OCI-LY7 (cell line): Measurements from ENCODE around the gene CORO2A. TPM values are rescaled to one million over a fixed set of nuclear protein-coding genes. Genes with fewer than 3 reads are reported as not detected.

Experiments used
- BruUV-seq: library from RNA; stranded (reverse); fragments of 400-500 nt; replicated peaks from 2 replicates; lab custom pipeline; 2021; lab: Mats Ljungman, UMichigan
- CTCF ChIA-PET: fragments of 300-600 bp; sonication (Branson Sonifier 250); formaldehyde crosslinking; loops from one replicate; lab custom pipeline; 2022; ENCODE audit warnings: antibody characterized with exemption; ENCODE audit not compliant: unreplicated experiment; lab: Charles Lee
- POLR2A ChIA-PET: fragments of 300-600 bp; sonication (Branson Sonifier 250); formaldehyde crosslinking; loops from one replicate; lab custom pipeline; 2022; ENCODE audit warnings: antibody characterized with exemption; lab: Charles Lee
- DNase-seq: peaks from one replicate; pipeline ENCODE4 v3.0.0-alpha.2; 2015; ENCODE audit warnings: low spot score
- H2AFZ ChIP-seq: fragments of 200-600 bp; sonication (generic), shearing (Covaris generic); 2 replicates; pipeline ENCODE4 v1.6.1; 2014; ENCODE audit warnings: mild to moderate bottlenecking, antibody characterized with exemption, low read length, moderate library complexity
- H3K27ac ChIP-seq: fragments of 200-600 bp; sonication (generic); 2 replicates; pipeline ENCODE4 v1.5.1; 2014; ENCODE audit warnings: mixed run types, low read depth, mild to moderate bottlenecking, moderate library complexity, low read length, inconsistent platforms; ENCODE audit not compliant: poor library complexity, severe bottlenecking
- H3K36me3 ChIP-seq: fragments of 200-600 bp; sonication (generic); 2 replicates; pipeline ENCODE4 v1.6.1; 2014; ENCODE audit warnings: mild to moderate bottlenecking, antibody characterized with exemption, low read length, moderate library complexity, mixed read lengths; ENCODE audit not compliant: insufficient read depth
- H3K4me1 ChIP-seq: fragments of 200-600 bp; sonication (generic); 2 replicates; pipeline ENCODE4 v1.5.1; 2014; ENCODE audit warnings: mild to moderate bottlenecking, low read length; ENCODE audit not compliant: insufficient read depth, poor library complexity, severe bottlenecking
- H3K4me2 ChIP-seq: fragments of 200-600 bp; sonication (generic); 2 replicates; pipeline ENCODE4 v1.6.1; 2014; ENCODE audit warnings: mild to moderate bottlenecking, low read length
- H3K4me3 ChIP-seq: fragments of 200-600 bp; sonication (generic); 2 replicates; pipeline ENCODE4 v1.5.1; 2014; ENCODE audit warnings: mild to moderate bottlenecking, low read depth, low read length; ENCODE audit not compliant: poor library complexity, severe bottlenecking
- H3K79me2 ChIP-seq: fragments of 200-600 bp; sonication (generic); 2 replicates; pipeline ENCODE4 v1.6.1; 2016; ENCODE audit warnings: low read depth, mild to moderate bottlenecking, low read length, moderate library complexity, mixed read lengths; ENCODE audit not compliant: insufficient read depth
- H3K9me2 ChIP-seq: fragments of 200-600 bp; sonication (generic); 2 replicates; pipeline ENCODE4 v1.6.1; 2016; ENCODE audit warnings: mild to moderate bottlenecking, low read length, mixed read lengths; ENCODE audit not compliant: insufficient read depth
- H3K9me3 ChIP-seq: fragments of 200-600 bp; sonication (generic); 2 replicates; pipeline ENCODE4 v1.6.1; 2014; ENCODE audit warnings: mild to moderate bottlenecking, mixed run types, low read length, mixed read lengths
- H4K20me1 ChIP-seq: fragments of 200-600 bp; sonication (generic); 2 replicates; pipeline ENCODE4 v1.6.1; 2014; ENCODE audit warnings: mild to moderate bottlenecking, antibody characterized with exemption, low read length, moderate library complexity, mixed read lengths; ENCODE audit not compliant: insufficient read depth
- EZH2phosphoT487 ChIP-seq: fragments of 200-600 bp; sonication (generic); IDR thresholded peaks from 2 replicates; pipeline ENCODE4 v1.6.1; 2018; ENCODE audit warnings: low read depth, borderline replicate concordance, mild to moderate bottlenecking, mixed run types, antibody characterized with exemption, low read length, moderate library complexity, mixed read lengths
- intact Hi-C: fragments of 100-400 bp; cut with micrococcal nuclease; formaldehyde crosslinking; loops from one replicate; pipeline ENCODE4 v1.10.0; 2022; ENCODE audit not compliant: unreplicated experiment
- total RNA-seq, 2 experiments: library from RNA; depleted of rRNA in 1 of 2; stranded (reverse); fragments of >200 nt in 1 of 2; shearing (Covaris generic) in 1 of 2; gene quantifications; 2 replicates each; pipeline ENCODE4 v1.2.3, GENCODE V29; 2014 to 2022
- TF ChIP-seq, protein P1 (sequence below): fragments of 200-600 bp; sonication (generic); conservative IDR thresholded peaks from 2 replicates; pipeline ENCODE4 v1.5.1; 2014; ENCODE audit warnings: mild to moderate bottlenecking, antibody characterized with exemption, low read length, moderate library complexity, mixed read lengths

Gene CORO2A
- total RNA-seq, 2 experiments from 2014 or later, result 1.8 to 3.9 TPM

DNA sequence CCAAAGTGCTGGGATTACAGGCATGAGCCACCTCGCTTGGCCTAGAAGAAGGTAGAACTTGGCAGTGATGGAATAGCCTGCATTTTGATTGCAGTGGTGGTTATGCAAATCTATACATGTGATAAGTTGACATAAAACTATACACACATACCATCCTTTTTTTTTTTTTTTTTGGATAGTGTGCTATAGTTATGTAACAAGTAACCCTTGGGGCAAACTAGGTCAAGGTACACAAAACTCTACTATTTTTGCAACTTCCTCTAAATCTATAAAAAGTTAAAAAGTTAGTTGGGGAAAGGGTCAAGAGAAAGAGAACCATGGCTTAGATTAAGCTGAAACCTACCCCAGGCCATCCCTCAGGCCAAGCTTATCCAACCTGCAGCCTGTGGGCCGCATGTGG, 84.5 kb downstream of the CORO2A start:
- H3K4me1 ChIP-seq, result peaks cover 71% of the 10 kb centered on the region
- H3K9me3 ChIP-seq, result peaks cover 18% of the 10 kb centered on the region; the same call in 1 of the 2 replicates
- no peaks in the 10 kb centered on the region for H4K20me1 ChIP-seq
- CTCF ChIA-PET, result interaction anchor here (1.0 to 2.3 kb wide), 3 partner anchors 11 to 63 kb away, joined by 3 to 9 read pairs (median 5); partner anchors contain the start of gene TRIM14
- intact Hi-C loops, result loop anchor here (5.0 kb wide), 1 partner anchor 171 kb away; the partner anchor contains the start of gene HEMGN
- POLR2A ChIA-PET, result interaction anchor here (0.7 to 2.5 kb wide), 9 partner anchors 9 to 120 kb away, joined by 3 to 20 read pairs (median 4); partner anchors contain the start of gene TRIM14
- peak overlapping the region; percentile 59 for H3K4me2 ChIP-seq
- BruUV-seq, result no TSS peak
- H3K27ac ChIP-seq, result peak overlapping the region; percentile 92
- no peaks in the 10 kb centered on the region for H3K9me2 ChIP-seq
- peaks cover 47% of the 10 kb centered on the region for H3K36me3 ChIP-seq
- H2AFZ ChIP-seq, result peak overlapping the region; percentile 29; the same call in 1 of the 2 replicates
- peak; percentile 54 for DNase-seq
- peaks cover 29% of the 10 kb centered on the region; the same call in 1 of the 2 replicates for H3K79me2 ChIP-seq
- peak overlapping the region; percentile 1 for H3K4me3 ChIP-seq
- TF ChIP-seq EZH2phosphoT487, result no peak
- TF ChIP-seq, protein P1, sequence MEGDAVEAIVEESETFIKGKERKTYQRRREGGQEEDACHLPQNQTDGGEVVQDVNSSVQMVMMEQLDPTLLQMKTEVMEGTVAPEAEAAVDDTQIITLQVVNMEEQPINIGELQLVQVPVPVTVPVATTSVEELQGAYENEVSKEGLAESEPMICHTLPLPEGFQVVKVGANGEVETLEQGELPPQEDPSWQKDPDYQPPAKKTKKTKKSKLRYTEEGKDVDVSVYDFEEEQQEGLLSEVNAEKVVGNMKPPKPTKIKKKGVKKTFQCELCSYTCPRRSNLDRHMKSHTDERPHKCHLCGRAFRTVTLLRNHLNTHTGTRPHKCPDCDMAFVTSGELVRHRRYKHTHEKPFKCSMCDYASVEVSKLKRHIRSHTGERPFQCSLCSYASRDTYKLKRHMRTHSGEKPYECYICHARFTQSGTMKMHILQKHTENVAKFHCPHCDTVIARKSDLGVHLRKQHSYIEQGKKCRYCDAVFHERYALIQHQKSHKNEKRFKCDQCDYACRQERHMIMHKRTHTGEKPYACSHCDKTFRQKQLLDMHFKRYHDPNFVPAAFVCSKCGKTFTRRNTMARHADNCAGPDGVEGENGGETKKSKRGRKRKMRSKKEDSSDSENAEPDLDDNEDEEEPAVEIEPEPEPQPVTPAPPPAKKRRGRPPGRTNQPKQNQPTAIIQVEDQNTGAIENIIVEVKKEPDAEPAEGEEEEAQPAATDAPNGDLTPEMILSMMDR, result no peak

DNA sequence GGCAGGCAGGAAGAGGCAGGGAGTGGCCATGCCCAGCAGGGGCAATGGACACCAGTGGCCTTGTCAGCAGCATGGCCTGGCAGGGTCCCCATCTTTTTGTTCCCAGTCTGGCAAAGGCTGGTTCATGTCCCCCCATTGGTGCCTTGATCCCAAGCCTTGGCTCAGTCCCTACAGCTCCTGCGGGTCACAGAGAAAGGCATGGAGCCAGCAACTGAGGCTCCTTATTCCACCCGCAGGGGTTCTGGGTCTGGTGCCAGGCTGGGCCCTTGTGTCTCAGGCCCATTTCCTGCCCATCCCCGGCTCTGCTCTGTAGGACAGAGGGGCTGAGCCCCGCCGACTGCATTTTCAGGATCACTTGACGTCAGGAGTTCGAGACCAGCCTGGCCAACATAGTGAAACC, 87.4 kb downstream of the CORO2A start:
- TF ChIP-seq EZH2phosphoT487, result no peak
- TF ChIP-seq, protein P1, result no peak
- Histone ChIP-seq H3K4me3 (peak overlapping the region; percentile 25), H3K27ac (peak overlapping the region; percentile 95), H3K9me2 (no peaks in the 10 kb centered on the region), H4K20me1 (no peaks in the 10 kb centered on the region), H2AFZ (no peak overlapping the region; the same call in 1 of the 2 replicates), H3K36me3 (peaks cover 39% of the 10 kb centered on the region), H3K4me2 (peak overlapping the region; percentile 56), H3K4me1 (peaks cover 98% of the 10 kb centered on the region), H3K9me3 (peaks cover 18% of the 10 kb centered on the region; the same call in 1 of the 2 replicates), H3K79me2 (peaks cover 37% of the 10 kb centered on the region; the same call in 1 of the 2 replicates)
- DNase-seq, result no peak
- ChIA-PET POLR2A (interaction anchor here (1.3 to 3.7 kb wide), 5 partner anchors 9 to 184 kb away, joined by 3 to 39 read pairs (median 5); partner anchors contain the start of genes TBC1D2 and TRIM14), CTCF (interaction anchor here (0.6 to 1.3 kb wide), 3 partner anchors 13 to 37 kb away, joined by 3 to 5 read pairs (median 4); no protein-coding TSS in a partner anchor)
- BruUV-seq, result no TSS peak
- intact Hi-C loops, result loop anchor here (2.0 to 5.0 kb wide), 2 partner anchors 14 to 168 kb away; partner anchors contain the start of genes HEMGN and TRIM14
